Measurements from ENCODE around the gene FAM120B. TPM values are rescaled to one million over a fixed set of nuclear protein-coding genes. Genes with fewer than 3 reads are reported as not detected.
"Not testable (repeated sequence)": the region's sequence is repeated elsewhere in the genome, so short reads cannot be mapped to it uniquely, and the experiment has no call there.

Gene FAM120B
- total RNA-seq, 1 donor, result 20.4 TPM

DNA sequence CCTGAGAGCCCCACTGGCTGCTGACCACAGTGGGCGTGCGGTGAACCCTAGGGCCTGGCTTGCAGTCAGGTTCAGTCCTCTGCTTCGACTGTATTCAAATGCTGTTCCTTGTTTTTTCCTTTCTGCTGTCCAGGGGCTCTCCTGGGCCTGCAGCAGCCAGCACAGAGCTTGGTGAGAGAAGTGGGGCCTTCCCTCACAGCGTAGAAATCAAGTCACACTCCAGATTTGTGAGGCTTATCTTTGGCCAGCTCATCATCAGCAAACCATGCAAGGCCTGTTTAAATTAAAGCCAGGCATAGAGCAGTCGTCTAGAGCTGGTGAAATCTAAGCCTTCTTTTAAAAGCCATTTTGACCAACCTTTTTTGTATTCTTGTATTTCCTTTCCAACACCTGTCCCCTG, 8.4 kb downstream of the FAM120B start:
- DNase-seq (ENCODE audit: low read depth), result no peak
- no peak for TF ChIP-seq CTCF (IDR thresholded peaks at IDR 0.05; ENCODE audit: insufficient read depth, low read length)
- H3K4me3 ChIP-seq (ENCODE audit: low read depth, low read length), result no peak overlapping the region

GRCh38 chr6:170316071-170316470, 9.5 kb downstream of the FAM120B start:
- H3K4me3 ChIP-seq (ENCODE audit: low read depth, low read length), result no peak overlapping the region
- DNase-seq (ENCODE audit: low read depth), result no peak
- TF ChIP-seq CTCF (IDR thresholded peaks at IDR 0.05; ENCODE audit: insufficient read depth, low read length), result no peak

GRCh38 chr6:170317076-170317475, 10.5 kb downstream of the FAM120B start:
- H3K4me3 ChIP-seq (ENCODE audit: low read depth, low read length), result no peak overlapping the region
- no peak for TF ChIP-seq CTCF (IDR thresholded peaks at IDR 0.05; ENCODE audit: insufficient read depth, low read length)
- no peak for DNase-seq (ENCODE audit: low read depth)

GRCh38 chr6:170317718-170318117, 11.2 kb downstream of the FAM120B start:
- TF ChIP-seq CTCF (IDR thresholded peaks at IDR 0.05; ENCODE audit: insufficient read depth, low read length), result no peak
- DNase-seq (ENCODE audit: low read depth), result no peak

GRCh38 chr6:170329321-170329720, 22.8 kb downstream of the FAM120B start:
- H3K4me3 ChIP-seq (ENCODE audit: low read depth, low read length), result no peak overlapping the region
- no peak for TF ChIP-seq CTCF (IDR thresholded peaks at IDR 0.05; ENCODE audit: insufficient read depth, low read length)
- DNase-seq (ENCODE audit: low read depth), result no peak

More at GRCh38 chr6:170317718-170318117, 11.2 kb downstream of the FAM120B start:
- no peak overlapping the region for H3K4me3 ChIP-seq (ENCODE audit: low read depth, low read length)

DNA sequence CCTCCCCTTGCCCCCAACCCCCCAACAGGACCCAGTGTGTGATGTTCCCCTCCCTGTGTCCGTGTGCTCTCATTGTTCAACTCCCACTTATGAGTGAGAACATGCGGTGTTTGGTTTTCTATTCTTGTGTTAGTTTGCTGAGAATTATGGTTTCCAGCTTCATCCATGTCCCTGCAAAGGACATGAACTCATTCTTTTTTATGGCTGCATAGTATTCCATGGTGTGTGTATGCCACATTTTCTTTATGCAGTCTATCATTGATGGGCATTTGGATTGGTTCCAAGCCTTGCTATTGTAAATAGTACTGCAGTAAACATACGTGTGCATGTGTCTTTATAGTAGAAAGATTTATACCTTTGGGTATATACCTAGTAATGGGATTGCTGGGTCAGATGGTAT, 28.6 kb downstream of the FAM120B start:
- not testable (repeated sequence) for DNase-seq (ENCODE audit: low read depth); H3K4me3 ChIP-seq (ENCODE audit: low read depth, low read length)

DNA sequence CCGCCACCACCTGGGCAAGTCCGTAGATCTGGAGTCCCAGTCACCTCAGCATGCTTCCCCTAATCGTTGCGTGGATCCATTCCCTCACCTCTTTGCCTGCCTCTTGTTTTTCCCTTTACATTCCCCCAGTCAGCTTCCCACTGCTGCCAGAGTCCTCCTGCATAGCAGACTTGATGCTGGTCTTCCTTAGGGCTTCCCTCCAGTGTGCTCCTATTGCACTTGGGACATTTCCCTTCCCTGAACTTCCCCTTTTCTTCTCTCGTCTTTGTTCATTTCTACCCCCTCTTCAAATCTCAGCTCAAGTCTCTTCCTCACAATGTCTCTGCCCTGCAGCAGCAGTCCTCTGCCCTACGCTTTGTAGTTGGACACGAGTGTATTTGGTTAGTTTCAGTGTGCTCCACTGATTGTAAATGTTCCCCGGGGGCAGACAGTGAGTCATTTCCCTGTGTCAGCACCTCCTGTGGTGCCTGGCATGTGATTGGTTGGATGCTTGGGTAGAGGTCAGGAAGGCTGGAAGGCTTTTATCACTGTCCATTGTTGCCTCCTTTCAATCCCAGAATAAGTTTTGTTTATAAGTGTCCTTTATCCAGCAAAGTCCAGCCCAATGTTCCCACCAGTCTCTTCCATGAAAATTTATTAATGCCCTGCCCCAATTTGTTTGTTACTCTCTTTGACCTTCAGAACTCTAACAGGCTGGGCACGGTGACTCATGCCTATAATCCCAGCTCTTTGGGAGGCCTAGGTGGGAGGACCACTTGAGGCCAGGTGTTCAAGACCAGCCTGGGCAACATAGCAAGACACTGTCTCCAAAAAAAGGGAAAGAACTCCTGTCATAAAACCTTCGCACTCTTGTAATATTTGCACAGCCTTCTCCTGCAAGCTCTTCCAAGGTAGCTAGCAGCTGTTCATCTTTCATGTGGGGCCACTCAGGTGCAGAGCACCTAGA, 38.3 kb downstream of the FAM120B start:
- H3K4me3 ChIP-seq (ENCODE audit: low read depth, low read length), result no peak overlapping the region
- TF ChIP-seq CTCF (IDR thresholded peaks at IDR 0.05; ENCODE audit: insufficient read depth, low read length), result no peak
- DNase-seq (ENCODE audit: low read depth), result peak; percentile 76

All from fibroblast of the aortic adventitia (primary cell).